Hindlimb muscle (tissue), 1 donor: ENCODE data around the gene RREB1. TPM values are rescaled to one million over a fixed set of nuclear protein-coding genes. Genes with fewer than 3 reads are reported as not detected.

Experiments used
- DNase-seq: peaks from one replicate; pipeline ENCODE4 v3.0.0-alpha.2; 2013
- polyA plus RNA-seq: library from polyadenylated mRNA; unstranded; fragments of 120-200 nt; gene quantifications from one replicate; pipeline ENCODE4 v1.2.1, GENCODE V29; 2013; ENCODE audit not compliant: insufficient read length

Gene RREB1
- polyA plus RNA-seq, 1 donor = 26.9 TPM

- no peak for DNase-seq
These were observed 122.5 kb downstream of the RREB1 start for GRCh38 chr6:7230327-7230691.

- DNase-seq = no peak
These were observed 123.4 kb downstream of the RREB1 start for GRCh38 chr6:7230956-7231713.

- DNase-seq = no peak
These were observed 124.6 kb downstream of the RREB1 start for GRCh38 chr6:7232351-7232750.

- DNase-seq = no peak
These were observed 126.8 kb downstream of the RREB1 start for GRCh38 chr6:7234547-7234946.

- DNase-seq = no peak
These were observed 128.0 kb downstream of the RREB1 start for GRCh38 chr6:7235712-7236305.

- DNase-seq = no peak
These were observed 128.8 kb downstream of the RREB1 start for GRCh38 chr6:7236306-7237209.

GRCh38 chr6:7237653-7238188 is 130.0 kb downstream of the RREB1 start:
- no peak for DNase-seq

- no peak for DNase-seq
These were observed 130.8 kb downstream of the RREB1 start for GRCh38 chr6:7238526-7238899.

- DNase-seq = no peak
These were observed 131.3 kb downstream of the RREB1 start for GRCh38 chr6:7238900-7239589.

- DNase-seq = no peak
These were observed 131.8 kb downstream of the RREB1 start for GRCh38 chr6:7239590-7239948.

- no peak for DNase-seq
These were observed 132.6 kb downstream of the RREB1 start for GRCh38 chr6:7240351-7240750.

- DNase-seq = no peak
These were observed 133.4 kb downstream of the RREB1 start for GRCh38 chr6:7241160-7241559.

GRCh38 chr6:7241709-7242645 is 134.2 kb downstream of the RREB1 start:
- DNase-seq = no peak

GRCh38 chr6:7242835-7243178 is 135.0 kb downstream of the RREB1 start:
- no peak for DNase-seq

GRCh38 chr6:7243179-7243981 is 135.6 kb downstream of the RREB1 start:
- peak; percentile 60 for DNase-seq

GRCh38 chr6:7245668-7246393 is 138.1 kb downstream of the RREB1 start:
- DNase-seq = no peak

GRCh38 chr6:7246401-7247178 is 138.8 kb downstream of the RREB1 start:
- DNase-seq = no peak

GRCh38 chr6:7247179-7247456 is 139.4 kb downstream of the RREB1 start:
- DNase-seq = no peak

GRCh38 chr6:7247828-7248227 is 140.1 kb downstream of the RREB1 start:
- no peak for DNase-seq
